ENCODE data around the gene LTB4R2. TPM values are rescaled to one million over a fixed set of nuclear protein-coding genes. Genes with fewer than 3 reads are reported as not detected.
A peak's percentile ranks its signal among the peaks of the same experiment; 100 is the strongest.

The LTB4R2 gene
- total RNA-seq, 2 experiments from 2014 or later: 9.6 to 12.0 TPM

DNA sequence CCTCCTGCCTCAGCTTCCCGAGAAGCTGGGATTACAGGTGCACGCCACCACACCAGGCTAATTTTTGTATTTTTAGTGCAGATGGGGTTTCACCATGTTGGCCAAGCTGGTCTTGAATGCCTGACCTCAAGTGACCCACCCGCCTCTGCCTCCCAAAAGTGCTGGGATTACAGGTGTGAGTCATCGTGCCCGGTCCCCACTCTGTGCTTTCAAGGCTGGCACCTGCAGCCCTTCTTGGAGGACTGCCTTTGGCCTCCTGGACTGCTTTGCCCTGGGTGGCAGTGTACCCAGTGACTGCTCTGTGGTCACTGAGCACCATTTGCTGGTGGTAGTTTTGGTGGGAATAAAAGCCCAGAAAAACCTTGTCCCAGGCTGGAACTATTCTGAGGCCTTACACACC, 22.9 kb upstream of the LTB4R2 start:
- intact Hi-C loops (cut with micrococcal nuclease): no loop called here
- no peak overlapping the region for H3K4me3 Mint-ChIP-seq
- TF ChIP-seq, protein P1, sequence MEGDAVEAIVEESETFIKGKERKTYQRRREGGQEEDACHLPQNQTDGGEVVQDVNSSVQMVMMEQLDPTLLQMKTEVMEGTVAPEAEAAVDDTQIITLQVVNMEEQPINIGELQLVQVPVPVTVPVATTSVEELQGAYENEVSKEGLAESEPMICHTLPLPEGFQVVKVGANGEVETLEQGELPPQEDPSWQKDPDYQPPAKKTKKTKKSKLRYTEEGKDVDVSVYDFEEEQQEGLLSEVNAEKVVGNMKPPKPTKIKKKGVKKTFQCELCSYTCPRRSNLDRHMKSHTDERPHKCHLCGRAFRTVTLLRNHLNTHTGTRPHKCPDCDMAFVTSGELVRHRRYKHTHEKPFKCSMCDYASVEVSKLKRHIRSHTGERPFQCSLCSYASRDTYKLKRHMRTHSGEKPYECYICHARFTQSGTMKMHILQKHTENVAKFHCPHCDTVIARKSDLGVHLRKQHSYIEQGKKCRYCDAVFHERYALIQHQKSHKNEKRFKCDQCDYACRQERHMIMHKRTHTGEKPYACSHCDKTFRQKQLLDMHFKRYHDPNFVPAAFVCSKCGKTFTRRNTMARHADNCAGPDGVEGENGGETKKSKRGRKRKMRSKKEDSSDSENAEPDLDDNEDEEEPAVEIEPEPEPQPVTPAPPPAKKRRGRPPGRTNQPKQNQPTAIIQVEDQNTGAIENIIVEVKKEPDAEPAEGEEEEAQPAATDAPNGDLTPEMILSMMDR (IDR thresholded peaks at IDR 0.05): no peak
- no peaks in the 10 kb centered on the region for H3K27me3 Mint-ChIP-seq
- ATAC-seq: no peak
- ChIA-PET POLR2A (interaction anchor here (1.1 kb wide), 1 partner anchor 13 kb away, joined by 4 read pairs; the partner anchor contains the start of genes DHRS1 and NOP9), CTCF (interaction anchor here (1.0 to 28.2 kb wide), 4 partner anchors 10 to 41 kb away, joined by 3 to 873 read pairs (median 6); partner anchors contain the start of genes GMPR2, NEDD8, RABGGTA and TINF2)
- peaks cover 16% of the 10 kb centered on the region for H3K36me3 Mint-ChIP-seq (ENCODE audit: low read depth)
- H3K27ac Mint-ChIP-seq: no peak overlapping the region
- H3K9me3 Mint-ChIP-seq: no peaks in the 10 kb centered on the region
- no peak for DNase-seq
- peaks cover 21% of the 10 kb centered on the region for H3K4me1 Mint-ChIP-seq (ENCODE audit: low read depth)

DNA sequence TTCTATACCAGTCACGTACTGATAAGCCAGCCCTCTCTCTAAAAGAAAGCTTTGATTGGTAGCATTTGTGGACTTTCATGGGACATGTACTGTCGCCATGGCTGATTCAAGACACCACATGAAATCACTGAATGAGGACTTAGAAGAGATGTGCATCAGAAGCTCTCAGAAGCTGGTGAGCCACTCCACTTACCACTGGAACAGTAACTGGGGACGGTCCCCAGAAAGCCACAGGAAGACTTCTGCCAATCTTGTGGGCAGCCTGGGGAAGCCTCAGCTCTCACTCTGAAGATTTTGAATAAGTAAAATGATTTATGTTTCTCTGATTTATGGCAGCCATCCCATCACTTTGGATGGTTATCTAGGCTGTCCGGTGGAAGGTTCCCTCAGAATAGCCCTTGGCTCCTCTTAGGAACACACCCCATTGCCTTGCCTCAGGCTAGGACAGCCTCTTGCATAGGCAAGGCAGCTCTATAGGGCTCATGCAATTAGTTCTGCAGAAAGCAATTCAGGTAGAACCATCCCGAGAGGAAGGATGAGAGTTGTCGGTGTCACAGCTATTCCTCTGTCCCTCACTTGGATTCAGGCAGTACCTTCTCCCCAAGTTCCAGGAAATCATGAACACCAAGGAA, 20.2 kb upstream of the LTB4R2 start:
- ChIA-PET POLR2A (interaction anchor here (0.6 to 2.7 kb wide), 17 partner anchors 9 to 105 kb away, joined by 3 to 17 read pairs (median 3); partner anchors contain the start of genes DHRS1, LTB4R, NOP9 and RABGGTA), CTCF (interaction anchor here (1.0 to 28.2 kb wide), 10 partner anchors 10 to 142 kb away, joined by 3 to 873 read pairs (median 10); partner anchors contain the start of genes CIDEB, DHRS1, GMPR2 and IRF9)
- ATAC-seq: peak; percentile 96

GRCh38 chr14:24290746-24291145, 19.2 kb upstream of the LTB4R2 start:
- POLR2A ChIA-PET: interaction anchor here (0.6 to 2.7 kb wide), 12 partner anchors 9 to 53 kb away, joined by 3 to 17 read pairs (median 3); partner anchors contain the start of genes DHRS1, LTB4R, NOP9 and RABGGTA
- ATAC-seq: no peak
- Mint-ChIP-seq H3K4me1 (ENCODE audit: low read depth) (peaks cover 18% of the 10 kb centered on the region), H3K36me3 (ENCODE audit: low read depth) (peaks cover 19% of the 10 kb centered on the region), H3K27ac (no peak overlapping the region), H3K27me3 (no peaks in the 10 kb centered on the region), H3K9me3 (no peaks in the 10 kb centered on the region), H3K4me3 (no peak overlapping the region)
- CTCF ChIA-PET: interaction anchor here (1.6 to 28.2 kb wide), 8 partner anchors 10 to 658 kb away, joined by 5 to 873 read pairs (median 18); partner anchors contain the start of genes CIDEB, DHRS1, GMPR2 and MDP1
- TF ChIP-seq, protein P1 (IDR thresholded peaks at IDR 0.05): no peak
- DNase-seq: no peak
- intact Hi-C loops (cut with micrococcal nuclease): no loop called here

More for the DNA sequence above, 20.2 kb upstream of the LTB4R2 start:
- H3K4me1 Mint-ChIP-seq (ENCODE audit: low read depth): peaks cover 21% of the 10 kb centered on the region
- TF ChIP-seq, protein P1 (IDR thresholded peaks at IDR 0.05): no peak
- H3K27ac Mint-ChIP-seq: peak overlapping the region; percentile 40
- peak; percentile 91 for DNase-seq
- H3K27me3 Mint-ChIP-seq: no peaks in the 10 kb centered on the region
- intact Hi-C loops (cut with micrococcal nuclease): no loop called here
- no peak overlapping the region for H3K4me3 Mint-ChIP-seq
- H3K9me3 Mint-ChIP-seq: no peaks in the 10 kb centered on the region
- peaks cover 16% of the 10 kb centered on the region for H3K36me3 Mint-ChIP-seq (ENCODE audit: low read depth)

GRCh38 chr14:24291446-24292117, 18.4 kb upstream of the LTB4R2 start:
- TF ChIP-seq, protein P1 (IDR thresholded peaks at IDR 0.05): no peak
- no peak overlapping the region for H3K27ac Mint-ChIP-seq
- H3K4me1 Mint-ChIP-seq (ENCODE audit: low read depth): peaks cover 26% of the 10 kb centered on the region
- no peak overlapping the region for H3K4me3 Mint-ChIP-seq
- no peaks in the 10 kb centered on the region for H3K27me3 Mint-ChIP-seq
- no peaks in the 10 kb centered on the region for H3K9me3 Mint-ChIP-seq
- peaks cover 27% of the 10 kb centered on the region for H3K36me3 Mint-ChIP-seq (ENCODE audit: low read depth)
- ATAC-seq (no peak), DNase-seq (no peak)
- POLR2A ChIA-PET: interaction anchor here (0.9 to 2.7 kb wide), 6 partner anchors 14 to 49 kb away, joined by 3 to 17 read pairs (median 4); partner anchors contain the start of genes CIDEB, LTB4R and TINF2
- intact Hi-C loops (cut with micrococcal nuclease): no loop called here
- CTCF ChIA-PET: interaction anchor here (1.1 to 28.2 kb wide), 8 partner anchors 9 to 659 kb away, joined by 3 to 873 read pairs (median 22); partner anchors contain the start of genes CIDEB, DHRS1, GMPR2 and LTB4R2

Measured in activated CD8-positive, alpha-beta T cell treated with anti-CD3 and anti-CD28 coated beads for 36 hours (primary cell).